ENCODE data around the gene CEBPZOS. TPM values are rescaled to one million over a fixed set of nuclear protein-coding genes. Genes with fewer than 3 reads are reported as not detected.
A peak's percentile ranks its signal among the peaks of the same experiment; 100 is the strongest.

The CEBPZOS gene
- total and polyA plus RNA-seq, 9 of the 15 experiments (the other 6 are each of a cell fraction or from before 2014, with no cell fraction given), result 21.7 to 64.8 (median 46.7) TPM

DNA sequence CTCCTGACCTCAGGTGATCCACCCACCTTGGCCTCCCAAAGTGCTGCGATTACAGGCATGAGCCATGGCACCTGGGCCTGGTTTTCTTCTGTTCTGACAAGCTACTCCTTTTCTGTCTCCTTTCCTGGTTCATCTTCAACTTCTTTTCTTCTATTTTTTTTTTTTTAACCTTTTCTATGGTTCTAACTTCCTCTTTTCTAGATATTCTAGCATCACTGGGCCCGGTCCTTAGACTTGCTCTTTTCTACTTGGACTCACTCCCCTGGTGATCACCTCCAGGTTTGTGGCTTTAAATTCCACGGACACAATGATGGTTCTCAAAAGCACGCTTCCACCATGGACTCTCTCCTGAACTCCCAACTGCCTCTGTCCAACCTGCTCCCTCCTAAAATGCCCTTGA, 41.5 kb upstream of the CEBPZOS start (continued):
- TF ChIP-seq, protein P1, sequence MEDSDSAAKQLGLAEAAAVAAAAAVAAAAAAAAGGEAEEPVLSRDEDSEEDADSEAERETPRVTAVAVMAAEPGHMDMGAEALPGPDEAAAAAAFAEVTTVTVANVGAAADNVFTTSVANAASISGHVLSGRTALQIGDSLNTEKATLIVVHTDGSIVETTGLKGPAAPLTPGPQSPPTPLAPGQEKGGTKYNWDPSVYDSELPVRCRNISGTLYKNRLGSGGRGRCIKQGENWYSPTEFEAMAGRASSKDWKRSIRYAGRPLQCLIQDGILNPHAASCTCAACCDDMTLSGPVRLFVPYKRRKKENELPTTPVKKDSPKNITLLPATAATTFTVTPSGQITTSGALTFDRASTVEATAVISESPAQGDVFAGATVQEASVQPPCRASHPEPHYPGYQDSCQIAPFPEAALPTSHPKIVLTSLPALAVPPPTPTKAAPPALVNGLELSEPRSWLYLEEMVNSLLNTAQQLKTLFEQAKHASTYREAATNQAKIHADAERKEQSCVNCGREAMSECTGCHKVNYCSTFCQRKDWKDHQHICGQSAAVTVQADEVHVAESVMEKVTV (CRISPR knock-in tag; IDR thresholded peaks at IDR 0.05), result no peak
- TF ChIP-seq SAFB (IDR thresholded peaks at IDR 0.05; ENCODE audit: borderline replicate concordance, low read depth, low read length), result no peak
- TF ChIP-seq, protein P2, sequence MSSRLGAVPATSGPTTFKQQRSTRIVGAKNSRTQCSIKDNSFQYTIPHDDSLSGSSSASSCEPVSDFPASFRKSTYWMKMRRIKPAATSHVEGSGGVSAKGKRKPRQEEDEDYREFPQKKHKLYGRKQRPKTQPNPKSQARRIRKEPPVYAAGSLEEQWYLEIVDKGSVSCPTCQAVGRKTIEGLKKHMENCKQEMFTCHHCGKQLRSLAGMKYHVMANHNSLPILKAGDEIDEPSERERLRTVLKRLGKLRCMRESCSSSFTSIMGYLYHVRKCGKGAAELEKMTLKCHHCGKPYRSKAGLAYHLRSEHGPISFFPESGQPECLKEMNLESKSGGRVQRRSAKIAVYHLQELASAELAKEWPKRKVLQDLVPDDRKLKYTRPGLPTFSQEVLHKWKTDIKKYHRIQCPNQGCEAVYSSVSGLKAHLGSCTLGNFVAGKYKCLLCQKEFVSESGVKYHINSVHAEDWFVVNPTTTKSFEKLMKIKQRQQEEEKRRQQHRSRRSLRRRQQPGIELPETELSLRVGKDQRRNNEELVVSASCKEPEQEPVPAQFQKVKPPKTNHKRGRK (tag; IDR thresholded peaks at IDR 0.05), result no peak
- TF ChIP-seq HSF4 (CRISPR knock-in tag; IDR thresholded peaks at IDR 0.05; ENCODE audit: borderline replicate concordance), result no peak

DNA sequence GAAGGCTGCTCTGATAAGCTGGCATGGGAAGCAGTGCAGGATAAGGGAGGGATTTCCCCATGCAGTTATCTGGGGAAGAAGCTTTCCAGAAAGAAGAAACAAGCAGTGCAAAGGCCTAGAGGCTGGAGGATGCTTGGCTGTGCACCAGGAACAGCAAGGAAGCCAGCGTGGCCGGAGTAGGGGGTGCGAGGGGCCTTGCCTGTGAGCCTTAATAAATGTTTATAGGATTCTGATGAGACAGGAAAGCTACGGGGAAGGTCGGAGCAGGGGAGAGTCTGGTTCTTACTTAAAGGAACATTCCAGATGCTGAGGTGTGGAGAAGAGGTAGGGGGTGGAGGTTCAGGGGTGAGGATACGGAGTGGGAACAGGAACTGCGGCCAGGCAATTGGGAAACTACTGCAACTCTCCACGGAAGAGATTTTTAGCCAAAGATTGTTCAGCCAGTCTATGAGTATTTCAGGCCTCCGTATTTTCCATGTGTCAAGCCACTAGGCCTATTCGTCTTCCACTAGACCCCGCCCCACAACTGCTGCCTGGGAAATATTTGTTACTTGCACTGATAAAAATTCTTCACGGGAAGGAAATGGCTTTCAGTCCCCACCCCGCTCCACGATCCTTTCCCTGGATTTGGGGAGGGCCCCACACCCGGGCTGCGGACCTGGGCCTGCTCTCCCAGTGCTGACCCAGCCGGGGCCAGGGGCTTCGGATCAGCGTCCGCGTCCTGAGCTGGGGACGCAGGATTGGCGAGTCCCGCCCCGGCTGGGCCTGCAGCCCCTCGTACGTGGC, 40.0 kb upstream of the CEBPZOS start:
- Histone ChIP-seq H3K9me1 (ENCODE audit: control insufficient read depth, insufficient read depth, low read length) (no peaks in the 10 kb centered on the region), H3K4me3 (peak overlapping the region; percentile 73), H3K9me3 (replicated peaks; ENCODE audit: control insufficient read depth, insufficient read depth, low read depth, low read length) (no peaks in the 10 kb centered on the region), H4K20me1 (replicated peaks; ENCODE audit: control insufficient read depth, insufficient read depth, low read length) (no peaks in the 10 kb centered on the region), H3K27me3 (ENCODE audit: control insufficient read depth in 2 of 2, insufficient read depth in 2 of 2, low read length in 2 of 2) (no peaks in the 10 kb centered on the region), H3K4me2 (ENCODE audit: insufficient read depth, low read length) (peak overlapping the region; percentile 88), H3K4me1 (replicated peaks in 1 of 2; ENCODE audit: control insufficient read depth in 2 of 2, insufficient read depth in 2 of 2, low read length in 2 of 2) (peaks cover 4 to 18% of the 10 kb centered on the region in 2 experiments; a peak in 4 of 5 replicates), H3K27ac (ENCODE audit: extremely low read depth, low read depth, low read length) (peak overlapping the region; percentile 78), H3K36me3 (ENCODE audit: control insufficient read depth, insufficient read depth, low read length) (no peaks in the 10 kb centered on the region), H2AFZ (ENCODE audit: low read depth, low read length) (peak overlapping the region; percentile 97), H3K9ac (ENCODE audit: insufficient read depth in 1 of 2, low read depth in 2 of 2, low read length in 2 of 2) (peak overlapping the region; percentile 81 to 97), H3K79me2 (ENCODE audit: control insufficient read depth, insufficient read depth, low read length) (peaks cover 16% of the 10 kb centered on the region)
- in situ Hi-C loops (cut with MboI), result loop anchor here (10.0 kb wide), 1 partner anchor 719 kb away; no protein-coding TSS in a partner anchor
- ChIA-PET POLR2A (interaction anchor here (0.6 to 1.0 kb wide), 4 partner anchors 44 to 1282 kb away, joined by 3 read pairs; no protein-coding TSS in a partner anchor), CTCF (ENCODE audit: low intra/inter-chr PET ratio) (no interaction called here)
- 9% methylated on average over 17 of the region's 27 CpGs for WGBS (ENCODE audit: insufficient coverage, low coverage, missing lambda C conversion rate)
- ATAC-seq (peak; percentile 67), DNase-seq (ENCODE audit: extremely low read depth in 1 of 4, low spot score in 3 of 4) (peak in 2 of 4 experiments; percentile 52 to 64), FAIRE-seq (peak; percentile 82)
- intact Hi-C loops (cut with micrococcal nuclease), result no loop called here
- BruUV-seq (replicated peaks), result no TSS peak
- 0 out of 2 replicates have a peak, but pooled peaks have one; percentile 17 for TF ChIP-seq HIVEP1 (CRISPR knock-in tag; IDR thresholded peaks at IDR 0.05)
- TF ChIP-seq ZNF778 (CRISPR knock-in tag; IDR thresholded peaks at IDR 0.05), result no peak
- 0 out of 2 replicates have a peak, but pooled peaks have one; percentile 38 for TF ChIP-seq TGIF2 (CRISPR knock-in tag; IDR thresholded peaks at IDR 0.05)
- no peak for TF ChIP-seq GABPB2 (CRISPR knock-in tag; conservative IDR thresholded peaks at IDR 0.05)
- TF ChIP-seq, protein P3, sequence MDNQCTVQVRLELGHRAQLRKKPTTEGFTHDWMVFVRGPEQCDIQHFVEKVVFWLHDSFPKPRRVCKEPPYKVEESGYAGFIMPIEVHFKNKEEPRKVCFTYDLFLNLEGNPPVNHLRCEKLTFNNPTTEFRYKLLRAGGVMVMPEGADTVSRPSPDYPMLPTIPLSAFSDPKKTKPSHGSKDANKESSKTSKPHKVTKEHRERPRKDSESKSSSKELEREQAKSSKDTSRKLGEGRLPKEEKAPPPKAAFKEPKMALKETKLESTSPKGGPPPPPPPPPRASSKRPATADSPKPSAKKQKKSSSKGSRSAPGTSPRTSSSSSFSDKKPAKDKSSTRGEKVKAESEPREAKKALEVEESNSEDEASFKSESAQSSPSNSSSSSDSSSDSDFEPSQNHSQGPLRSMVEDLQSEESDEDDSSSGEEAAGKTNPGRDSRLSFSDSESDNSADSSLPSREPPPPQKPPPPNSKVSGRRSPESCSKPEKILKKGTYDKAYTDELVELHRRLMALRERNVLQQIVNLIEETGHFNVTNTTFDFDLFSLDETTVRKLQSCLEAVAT (IDR thresholded peaks at IDR 0.05), result no peak
- no peak for TF ChIP-seq SRSF7 (optimal IDR thresholded peaks at IDR 0.05; ENCODE audit: low read depth, low read length)
- 0 out of 2 replicates have a peak, but pooled peaks have one; percentile 43 for TF ChIP-seq ZNF766 (CRISPR knock-in tag; conservative IDR thresholded peaks at IDR 0.05)
- TF ChIP-seq LEF1 (IDR thresholded peaks at IDR 0.05), result no peak
- TF ChIP-seq POLR2A (conservative IDR thresholded peaks at IDR 0.05), result no peak
- TF ChIP-seq CHD1 (IDR thresholded peaks at IDR 0.05; ENCODE audit: low read length), result peak; percentile 48
- peak; percentile 24 for TF ChIP-seq KDM5B (IDR thresholded peaks at IDR 0.05; ENCODE audit: insufficient replicate concordance, low read depth, low read length)
- no peak for TF ChIP-seq DIDO1 (tag; IDR thresholded peaks at IDR 0.05; ENCODE audit: low read depth)
